Endothelial cell (in vitro differentiated cells): ENCODE measurements around the gene FEM1B. TPM values are rescaled to one million over a fixed set of nuclear protein-coding genes. Genes with fewer than 3 reads are reported as not detected.

Experiments used
- DNase-seq: peaks from one replicate; pipeline ENCODE4 v3.0.0; 2021; ENCODE audit warnings: low spot score
- H3K27ac Mint-ChIP-seq: one replicate; pipeline ENCODE4 v1.8.0; 2021; ENCODE audit warnings: mixed read lengths, inconsistent platforms; ENCODE audit not compliant: unreplicated experiment
- H3K27me3 Mint-ChIP-seq: one replicate; pipeline ENCODE4 v1.8.0; 2021; ENCODE audit warnings: mild to moderate bottlenecking, moderate library complexity, mixed read lengths, inconsistent platforms; ENCODE audit not compliant: unreplicated experiment
- H3K36me3 Mint-ChIP-seq: one replicate; pipeline ENCODE4 v1.8.0; 2021; ENCODE audit warnings: mild to moderate bottlenecking, low read depth, mixed read lengths, inconsistent platforms; ENCODE audit not compliant: unreplicated experiment
- H3K4me1 Mint-ChIP-seq: one replicate; pipeline ENCODE4 v1.8.0; 2021; ENCODE audit warnings: mild to moderate bottlenecking, mixed read lengths, inconsistent platforms; ENCODE audit not compliant: unreplicated experiment
- H3K4me3 Mint-ChIP-seq: one replicate; pipeline ENCODE4 v1.8.0; 2021; ENCODE audit warnings: mild to moderate bottlenecking, mixed read lengths, inconsistent platforms; ENCODE audit not compliant: unreplicated experiment
- H3K9me3 Mint-ChIP-seq: one replicate; pipeline ENCODE4 v1.8.0; 2021; ENCODE audit warnings: mixed read lengths, inconsistent platforms; ENCODE audit not compliant: unreplicated experiment
- CTCF ChIP-seq: fragments of 200-600 bp; sonication (generic); IDR thresholded peaks from one replicate; pipeline ENCODE4 v1.5.0; 2021; ENCODE audit warnings: antibody characterized with exemption; ENCODE audit not compliant: unreplicated experiment
- total RNA-seq: library from RNA; stranded (reverse); fragmentation: NEBNext Ultra II Directional; extraction: Animal tissue kit (Norgen Biotek cat#: 25700); gene quantifications from one replicate; pipeline ENCODE4 v1.2.1, GENCODE V29; 2021; ENCODE audit not compliant: unreplicated experiment

Gene FEM1B
- total RNA-seq, 1 donor from 2014 or later = 47.8 TPM

DNA sequence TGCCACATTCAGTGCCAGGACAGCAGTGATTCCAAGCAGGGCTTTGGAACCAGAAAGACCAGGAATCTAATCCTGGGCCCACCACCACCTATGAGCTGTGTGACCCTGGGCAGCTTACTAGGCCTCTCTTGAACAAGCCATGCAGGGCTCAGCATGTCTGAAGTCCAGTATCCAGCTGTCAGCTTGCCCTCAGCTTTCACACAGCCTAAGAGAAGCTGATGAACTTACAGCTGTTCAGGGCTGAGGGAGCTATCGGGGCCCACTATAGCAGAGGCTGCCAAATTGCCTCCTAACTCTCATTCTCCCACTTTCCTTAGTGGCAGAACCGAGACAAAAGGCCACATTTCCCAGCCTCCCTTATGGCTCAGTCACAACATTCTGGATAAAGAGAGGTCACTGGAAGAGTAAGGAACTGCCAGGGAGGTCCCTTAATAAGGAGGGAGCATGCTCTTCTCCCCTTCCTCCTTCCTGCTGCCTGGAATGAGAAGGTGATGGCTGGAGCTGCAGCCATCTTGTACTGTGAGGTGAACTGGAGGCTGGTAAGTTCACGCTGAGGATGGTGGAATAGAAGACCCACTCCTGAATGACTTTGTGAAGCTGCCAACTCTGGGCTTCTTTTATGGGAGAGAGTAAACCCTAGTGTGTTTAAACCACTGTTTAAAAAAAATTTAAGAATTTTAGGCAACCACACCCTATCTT is 34.5 kb downstream of the FEM1B start:
- Mint-ChIP-seq H3K9me3 (no peaks in the 10 kb centered on the region), H3K4me1 (no peaks in the 10 kb centered on the region), H3K36me3 (peaks cover 3% of the 10 kb centered on the region), H3K27ac (no peak overlapping the region), H3K27me3 (peaks cover 8% of the 10 kb centered on the region), H3K4me3 (no peak overlapping the region)
- no peak for TF ChIP-seq CTCF
- no peak for DNase-seq

DNA sequence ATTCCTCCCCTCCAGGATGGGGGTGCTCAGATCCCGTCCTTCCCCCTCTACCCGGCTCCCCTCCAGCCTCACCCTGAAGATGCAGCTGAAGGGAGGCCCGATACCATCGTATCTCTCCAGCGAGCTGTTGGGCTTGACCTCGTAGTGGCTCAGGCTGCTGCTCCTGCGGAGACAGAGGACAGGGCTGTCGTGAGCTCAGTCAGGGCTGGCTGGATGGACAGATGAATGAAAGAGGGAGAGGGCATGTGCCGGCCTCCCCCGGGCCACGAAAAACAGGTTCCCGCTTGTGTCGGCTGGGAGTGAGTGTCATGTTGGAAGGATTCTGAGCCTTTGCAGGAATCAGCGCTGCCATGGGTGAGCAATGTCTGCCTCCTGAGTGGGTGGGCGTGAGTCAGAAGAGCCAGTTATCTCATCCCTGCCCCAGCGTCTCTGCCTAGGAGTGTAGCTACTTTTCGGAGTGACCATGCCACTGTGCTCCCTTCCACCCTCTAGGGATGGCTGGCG is 35.2 kb downstream of the FEM1B start:
- peaks cover 8% of the 10 kb centered on the region for H3K27me3 Mint-ChIP-seq
- DNase-seq = no peak
- no peaks in the 10 kb centered on the region for H3K9me3 Mint-ChIP-seq
- H3K36me3 Mint-ChIP-seq = peaks cover 3% of the 10 kb centered on the region
- no peaks in the 10 kb centered on the region for H3K4me1 Mint-ChIP-seq
- H3K27ac Mint-ChIP-seq = no peak overlapping the region
- TF ChIP-seq CTCF = no peak
- H3K4me3 Mint-ChIP-seq = no peak overlapping the region

DNA sequence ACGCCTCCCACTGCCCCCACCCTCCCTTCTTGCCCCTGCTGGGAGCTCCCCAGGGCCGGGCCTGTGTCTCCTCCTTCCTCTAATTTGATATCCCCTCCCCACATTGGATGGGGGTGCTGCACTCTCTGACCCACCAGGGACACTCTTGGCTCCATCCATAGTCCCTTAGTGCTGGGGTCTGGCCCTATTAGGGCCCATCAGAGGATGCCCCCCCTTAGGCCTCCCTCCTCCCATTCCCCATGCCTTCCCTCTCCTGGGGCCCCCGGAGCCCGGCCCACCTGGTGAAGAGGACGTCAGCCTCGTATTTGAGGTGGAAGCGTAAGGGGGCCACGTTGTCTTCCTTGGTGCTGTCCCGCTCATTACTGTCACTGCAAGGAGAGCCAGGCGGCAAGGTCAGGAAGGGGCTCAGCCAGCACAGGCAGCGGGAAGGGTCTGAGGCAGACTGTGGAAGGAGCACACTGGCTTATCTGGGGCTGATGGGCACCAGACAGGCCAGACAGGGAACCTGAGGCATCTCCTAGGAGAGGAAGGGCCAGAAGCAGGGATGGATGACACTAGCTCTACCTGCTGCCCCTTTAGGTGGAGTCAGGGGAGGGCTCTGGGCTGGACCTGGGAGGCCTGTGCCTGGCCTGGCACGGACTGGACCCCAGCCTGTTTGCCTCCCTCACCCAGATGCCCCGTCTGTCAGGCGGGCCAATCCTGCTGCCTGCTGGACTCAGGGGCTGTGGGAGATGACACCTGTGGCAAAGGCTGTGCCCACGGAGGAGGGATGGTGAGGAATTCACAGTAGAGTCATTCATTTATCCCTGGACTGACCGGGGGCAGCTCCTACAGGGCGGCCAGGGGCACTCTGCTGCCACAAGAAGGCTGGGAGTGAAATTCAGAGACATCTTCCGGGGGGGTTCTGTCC is 36.2 kb downstream of the FEM1B start:
- Mint-ChIP-seq H3K36me3 (peaks cover 3% of the 10 kb centered on the region), H3K9me3 (no peaks in the 10 kb centered on the region), H3K27me3 (peaks cover 6% of the 10 kb centered on the region), H3K27ac (no peak overlapping the region), H3K4me3 (no peak overlapping the region), H3K4me1 (no peaks in the 10 kb centered on the region)
- DNase-seq = no peak
- TF ChIP-seq CTCF = no peak

DNA sequence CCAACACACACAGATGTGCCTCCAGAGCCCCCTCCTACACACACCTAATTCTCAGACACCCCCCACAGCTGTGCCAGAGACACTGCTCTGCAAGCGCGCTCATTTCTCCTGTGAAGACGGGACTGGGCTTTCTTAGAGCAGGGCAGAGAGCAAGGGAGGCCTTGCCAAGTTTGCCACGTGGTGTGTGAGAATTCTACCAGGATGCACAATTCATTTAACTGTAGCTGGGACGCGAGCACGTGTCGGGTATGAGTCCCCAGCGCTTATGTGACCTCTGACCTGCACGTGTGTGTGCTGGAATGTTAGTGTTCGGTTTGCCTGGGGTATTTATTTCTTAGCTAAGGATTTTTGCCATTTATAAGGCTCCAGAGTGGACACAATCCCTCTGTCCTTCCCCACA is 37.0 kb downstream of the FEM1B start:
- no peak overlapping the region for H3K4me3 Mint-ChIP-seq
- no peak for TF ChIP-seq CTCF
- DNase-seq = no peak
- no peaks in the 10 kb centered on the region for H3K9me3 Mint-ChIP-seq
- H3K36me3 Mint-ChIP-seq = peaks cover 3% of the 10 kb centered on the region
- H3K27me3 Mint-ChIP-seq = peaks cover 6% of the 10 kb centered on the region
- H3K4me1 Mint-ChIP-seq = no peaks in the 10 kb centered on the region
- H3K27ac Mint-ChIP-seq = no peak overlapping the region

DNA sequence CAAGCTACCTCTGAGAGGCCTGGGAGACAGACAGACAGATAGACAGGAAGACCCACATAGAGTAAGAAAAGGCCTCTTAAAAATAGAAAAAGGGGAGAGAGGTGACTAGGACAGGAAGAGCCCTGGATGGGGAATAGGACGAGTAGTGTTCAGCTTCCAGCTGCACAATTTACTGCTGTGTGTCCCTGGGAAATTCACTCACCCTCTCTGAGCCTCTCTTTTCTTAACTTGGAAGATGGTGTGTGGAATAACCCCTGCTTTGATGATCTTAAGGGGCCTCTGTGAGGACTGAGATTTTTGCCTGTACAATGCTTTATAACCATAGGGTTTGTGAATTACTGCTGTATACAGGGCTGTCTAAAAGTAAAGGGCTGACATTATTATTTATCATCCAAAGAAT is 37.5 kb downstream of the FEM1B start:
- Mint-ChIP-seq H3K27me3 (peaks cover 6% of the 10 kb centered on the region), H3K36me3 (peaks cover 3% of the 10 kb centered on the region), H3K4me1 (no peaks in the 10 kb centered on the region), H3K27ac (no peak overlapping the region), H3K9me3 (no peaks in the 10 kb centered on the region), H3K4me3 (no peak overlapping the region)
- no peak for TF ChIP-seq CTCF
- no peak for DNase-seq
